SK-N-MC (cell line): ENCODE data around the gene TANC1.

Experiments
- EZH2 ChIP-seq: fragments of 200-600 bp; sonication (generic); IDR thresholded peaks from one replicate; pipeline ENCODE4 v1.6.1; 2017; ENCODE audit warnings: antibody characterized with exemption
- POLR2AphosphoS5 ChIP-seq: IDR thresholded peaks from 2 replicates; pipeline ENCODE4 v1.6.1; 2012; ENCODE audit warnings: mild to moderate bottlenecking, low read depth, low read length, borderline replicate concordance

GRCh38 chr2:159153063-159153462, 184.6 kb downstream of the TANC1 start:
- TF ChIP-seq EZH2: no peak
- TF ChIP-seq POLR2AphosphoS5: no peak
